Kidney epithelial cell (primary cell): ENCODE results near the gene SYP. TPM values are rescaled to one million over a fixed set of nuclear protein-coding genes. Genes with fewer than 3 reads are reported as not detected.

Source experiments
- DNase-seq: peaks from one replicate; pipeline ENCODE4 v3.0.0-alpha.2; 2010; ENCODE audit warnings: low read depth
- H3K27me3 ChIP-seq: 2 replicates; pipeline ENCODE4 v1.6.0; 2011; ENCODE audit warnings: low read length; ENCODE audit not compliant: control insufficient read depth, insufficient read depth
- H3K36me3 ChIP-seq: 2 replicates; pipeline ENCODE4 v1.5.1; 2011; ENCODE audit warnings: low read length; ENCODE audit not compliant: control insufficient read depth, insufficient read depth
- H3K4me3 ChIP-seq: 2 replicates; pipeline ENCODE4 v1.5.1; 2011; ENCODE audit warnings: low read depth, mild to moderate bottlenecking, control low read depth, low read length
- total RNA-seq: library from RNA; depleted of rRNA; stranded (reverse); fragments of >200 nt; gene quantifications from 2 replicates; pipeline ENCODE4 v1.2.3, GENCODE V29; 2015
- TF ChIP-seq, protein P1 (sequence below): IDR thresholded peaks from 2 replicates; pipeline ENCODE4 v1.5.1; 2011; ENCODE audit warnings: mild to moderate bottlenecking, moderate library complexity, low read length, control low read depth, inconsistent platforms; ENCODE audit not compliant: insufficient read depth, poor library complexity, severe bottlenecking

SYP gene
- total RNA-seq, 1 donor from 2014 or later: 1.0 TPM

DNA sequence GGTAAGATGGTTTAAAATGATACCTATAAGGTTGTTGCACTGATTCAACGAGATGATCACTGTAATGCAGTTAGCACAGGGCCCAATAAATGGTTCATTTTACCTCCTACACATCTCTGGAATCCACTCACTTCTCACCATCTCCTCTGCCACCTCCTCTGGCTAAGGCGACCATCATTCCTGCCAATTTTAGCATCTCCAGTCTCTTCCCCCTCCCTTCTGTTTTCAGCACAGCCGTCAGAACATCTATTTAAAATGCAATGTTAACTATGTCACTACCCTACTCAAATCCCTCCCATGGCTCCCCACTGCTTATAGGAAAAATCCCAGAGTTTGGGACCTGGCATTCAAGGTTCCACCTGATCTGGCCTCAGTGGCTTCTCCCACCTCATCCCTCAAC is 3.5 kb upstream of the SYP start:
- Histone ChIP-seq H3K4me3 (no peak overlapping the region), H3K27me3 (peaks cover 3% of the 10 kb centered on the region), H3K36me3 (no peaks in the 10 kb centered on the region)
- no peak for DNase-seq
- TF ChIP-seq, protein P1, sequence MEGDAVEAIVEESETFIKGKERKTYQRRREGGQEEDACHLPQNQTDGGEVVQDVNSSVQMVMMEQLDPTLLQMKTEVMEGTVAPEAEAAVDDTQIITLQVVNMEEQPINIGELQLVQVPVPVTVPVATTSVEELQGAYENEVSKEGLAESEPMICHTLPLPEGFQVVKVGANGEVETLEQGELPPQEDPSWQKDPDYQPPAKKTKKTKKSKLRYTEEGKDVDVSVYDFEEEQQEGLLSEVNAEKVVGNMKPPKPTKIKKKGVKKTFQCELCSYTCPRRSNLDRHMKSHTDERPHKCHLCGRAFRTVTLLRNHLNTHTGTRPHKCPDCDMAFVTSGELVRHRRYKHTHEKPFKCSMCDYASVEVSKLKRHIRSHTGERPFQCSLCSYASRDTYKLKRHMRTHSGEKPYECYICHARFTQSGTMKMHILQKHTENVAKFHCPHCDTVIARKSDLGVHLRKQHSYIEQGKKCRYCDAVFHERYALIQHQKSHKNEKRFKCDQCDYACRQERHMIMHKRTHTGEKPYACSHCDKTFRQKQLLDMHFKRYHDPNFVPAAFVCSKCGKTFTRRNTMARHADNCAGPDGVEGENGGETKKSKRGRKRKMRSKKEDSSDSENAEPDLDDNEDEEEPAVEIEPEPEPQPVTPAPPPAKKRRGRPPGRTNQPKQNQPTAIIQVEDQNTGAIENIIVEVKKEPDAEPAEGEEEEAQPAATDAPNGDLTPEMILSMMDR: no peak

DNA sequence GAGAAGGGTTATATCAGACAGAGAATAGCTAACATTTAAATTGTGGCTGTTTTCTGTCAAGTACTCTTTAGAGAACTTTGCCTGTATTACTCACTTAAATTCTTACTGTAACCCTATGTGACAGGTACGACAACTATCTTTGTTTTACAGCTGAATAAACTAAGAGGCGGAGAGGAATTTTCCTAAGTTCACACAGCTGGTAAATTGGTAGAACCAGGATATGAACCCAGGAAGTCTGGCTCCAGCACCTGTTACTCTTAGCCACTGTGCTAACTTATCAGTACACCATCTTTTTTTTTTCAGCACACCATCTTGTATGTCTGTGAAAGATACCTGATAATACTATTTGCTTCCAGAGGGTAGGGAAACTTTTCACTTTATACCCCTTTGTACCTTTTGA is 2.0 kb upstream of the SYP start:
- H3K36me3 ChIP-seq: no peaks in the 10 kb centered on the region
- H3K27me3 ChIP-seq: peaks cover 5% of the 10 kb centered on the region
- H3K4me3 ChIP-seq: no peak overlapping the region
- no peak for DNase-seq
- TF ChIP-seq, protein P1: no peak

DNA sequence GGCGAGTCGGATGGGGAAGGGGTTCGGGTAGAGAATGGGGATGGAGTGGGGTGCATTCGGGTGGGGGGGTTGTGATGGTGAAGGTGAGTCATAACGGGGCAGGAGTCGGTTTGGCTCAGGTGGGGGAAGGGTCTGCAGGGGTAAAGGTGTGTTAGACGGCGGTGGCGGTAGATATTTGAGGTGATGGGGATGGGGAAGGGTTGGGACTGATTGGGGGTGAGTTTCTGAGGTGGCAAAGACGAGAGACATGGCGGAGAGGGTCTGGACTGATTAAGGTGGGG is 738 bp downstream of the SYP start:
- TF ChIP-seq, protein P1: no peak
- peaks cover 5% of the 10 kb centered on the region for H3K27me3 ChIP-seq

DNA sequence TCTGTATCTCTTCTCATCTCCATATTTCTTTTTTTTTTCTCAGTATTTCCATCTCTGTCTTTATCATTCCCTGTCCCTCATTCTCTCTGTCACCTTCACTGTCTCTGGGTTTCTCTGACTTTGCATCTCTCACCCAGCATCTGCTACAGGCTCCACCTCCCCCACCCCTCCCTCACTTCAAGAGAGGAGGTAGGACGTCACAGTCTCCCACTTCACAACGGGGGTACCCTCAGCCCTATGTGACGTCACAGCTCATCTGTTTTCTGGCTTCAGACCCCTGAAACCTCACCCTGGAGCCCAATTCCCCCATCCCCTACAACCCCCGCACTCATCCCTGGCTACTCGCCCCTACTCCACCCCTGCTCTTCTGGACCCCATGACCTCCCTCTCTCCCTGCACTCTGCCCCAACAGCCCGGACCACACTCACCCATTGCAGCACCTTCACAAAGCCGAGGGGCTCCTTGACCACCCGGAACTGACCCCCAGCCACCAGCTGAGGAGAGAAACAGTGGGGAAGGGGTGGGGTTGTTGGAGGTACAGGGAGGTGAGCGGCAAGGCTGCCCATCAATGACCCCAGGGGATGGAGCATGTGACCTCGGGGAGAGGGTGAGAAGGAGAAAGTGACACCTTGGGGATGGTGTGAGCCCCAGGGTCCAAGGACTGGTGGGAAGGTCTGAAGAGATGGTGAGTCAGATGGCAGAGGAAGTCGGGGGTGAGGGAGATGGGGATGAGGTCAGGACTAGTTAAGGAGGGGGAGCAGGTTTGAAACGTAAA is 1.3 kb downstream of the SYP start:
- DNase-seq: no peak
- H3K36me3 ChIP-seq: no peaks in the 10 kb centered on the region
- H3K4me3 ChIP-seq: no peak overlapping the region
- H3K27me3 ChIP-seq: peaks cover 5% of the 10 kb centered on the region
- TF ChIP-seq, protein P1: no peak

More for the DNA sequence above, 738 bp downstream of the SYP start:
- Histone ChIP-seq H3K4me3 (no peak overlapping the region), H3K36me3 (no peaks in the 10 kb centered on the region)
- no peak for DNase-seq

DNA sequence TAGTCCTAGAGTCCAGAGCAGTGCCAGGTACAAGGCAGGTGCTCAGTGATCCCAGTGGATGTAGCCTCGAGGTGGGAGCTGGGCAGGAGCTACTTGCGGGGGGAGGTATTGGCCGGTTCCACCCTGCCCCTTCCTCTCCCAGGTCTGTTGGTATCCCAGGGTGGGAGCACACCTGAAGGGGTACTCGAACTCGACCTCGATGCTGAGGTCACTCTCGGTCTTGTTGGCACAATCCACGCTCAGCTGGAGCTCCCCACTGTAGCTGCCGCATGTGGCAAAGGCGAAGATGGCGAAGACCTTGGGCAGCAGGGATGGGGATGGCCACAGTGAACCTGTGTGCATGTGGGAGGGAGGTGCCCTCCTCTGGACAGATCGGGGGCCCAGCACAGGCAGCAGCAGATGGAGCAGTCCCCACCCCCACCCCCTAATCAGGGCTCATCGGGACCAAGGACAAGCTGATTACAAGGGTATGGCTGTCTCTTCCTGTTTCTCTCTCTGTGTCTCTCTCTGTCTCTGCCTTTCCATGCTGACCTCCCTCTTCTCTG is 2.4 kb downstream of the SYP start:
- peaks cover 5% of the 10 kb centered on the region for H3K27me3 ChIP-seq
- TF ChIP-seq, protein P1: no peak
- H3K4me3 ChIP-seq: no peak overlapping the region
- H3K36me3 ChIP-seq: no peaks in the 10 kb centered on the region
- no peak for DNase-seq

DNA sequence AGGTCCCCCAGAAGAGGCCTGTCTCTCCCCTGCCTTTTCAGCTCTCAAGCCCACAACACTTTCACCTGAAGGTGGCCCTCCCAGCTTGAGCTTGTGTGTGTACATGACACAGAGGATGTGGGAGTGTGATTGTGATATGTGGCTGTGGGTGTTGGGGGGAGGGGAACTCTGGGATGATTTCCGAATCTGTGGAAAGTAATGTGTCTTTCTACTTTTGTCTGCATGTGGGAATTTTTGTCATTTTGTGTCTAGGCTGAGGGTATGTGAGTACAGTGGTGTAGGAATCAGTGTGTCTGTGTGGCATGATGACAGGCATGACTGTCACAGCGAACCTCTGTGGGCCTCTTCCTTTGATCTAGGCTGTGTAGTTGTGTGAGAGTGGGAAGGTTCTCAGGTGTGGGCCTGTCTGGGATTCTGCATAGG is 6.4 kb downstream of the SYP start:
- TF ChIP-seq, protein P1: no peak
- Histone ChIP-seq H3K27me3 (peaks cover 2% of the 10 kb centered on the region), H3K36me3 (no peaks in the 10 kb centered on the region), H3K4me3 (no peak overlapping the region)
- no peak for DNase-seq
